ENCODE results near the gene RDH8. TPM values are rescaled to one million over a fixed set of nuclear protein-coding genes. Genes with fewer than 3 reads are reported as not detected.

Gene RDH8
- total and polyA plus RNA-seq, 2 experiments from 2014 or later, result not detected

DNA sequence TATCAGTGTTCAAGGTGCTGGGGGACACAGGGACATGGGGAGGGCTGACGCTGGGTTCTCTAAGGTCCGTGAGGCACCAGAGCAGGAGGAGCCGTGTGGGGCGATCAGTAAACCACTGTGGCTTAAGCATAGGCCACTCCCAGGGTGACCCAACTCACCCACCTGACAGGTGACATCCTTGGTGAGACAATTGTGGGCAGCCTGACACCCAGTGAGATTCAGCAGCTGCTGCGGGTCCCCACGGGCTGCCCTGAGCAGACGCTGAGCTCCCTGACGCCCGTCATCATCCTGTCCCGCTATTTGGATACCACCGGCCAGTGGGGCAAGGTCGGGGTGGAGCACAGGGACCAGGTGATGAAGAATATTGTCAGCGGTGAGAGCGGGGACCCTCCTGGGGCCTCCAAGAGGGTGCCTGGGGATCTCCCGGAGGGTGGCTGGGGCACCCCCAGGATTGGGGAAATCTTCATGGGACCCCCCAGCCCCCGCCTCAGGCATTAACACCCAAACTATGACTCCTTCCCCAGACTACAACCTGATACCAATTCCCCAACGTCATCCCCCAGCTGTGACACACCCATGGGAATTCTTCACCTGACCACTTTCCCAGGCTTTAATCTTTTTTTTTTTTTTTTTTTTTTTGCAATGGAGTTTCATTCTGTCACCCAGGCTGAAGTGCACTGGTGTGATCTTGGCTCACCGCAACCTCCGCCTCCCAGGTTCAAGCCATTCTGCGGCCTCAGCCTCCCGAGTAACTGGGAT lies 39.5 kb downstream of the RDH8 start:
- Histone ChIP-seq H2AFZ (no peak overlapping the region), H3K79me2 (no peaks in the 10 kb centered on the region), H3K4me2 (no peak overlapping the region), H3K27ac (no peak overlapping the region), H3K9me2 (replicated peaks; ENCODE audit: insufficient read depth) (no peaks in the 10 kb centered on the region), H3K4me1 (ENCODE audit: insufficient read depth) (no peaks in the 10 kb centered on the region), H3K4me3 (no peak overlapping the region), H4K20me1 (ENCODE audit: insufficient read depth, poor library complexity, severe bottlenecking) (no peaks in the 10 kb centered on the region), H3K27me3 (no peaks in the 10 kb centered on the region), H3K36me3 (replicated peaks; ENCODE audit: insufficient read depth, low read depth) (no peaks in the 10 kb centered on the region), H3K9me3 (ENCODE audit: low read depth) (no peaks in the 10 kb centered on the region)
- DNase-seq (ENCODE audit: low spot score), result no peak
- 84% methylated on average over 16 of the region's 21 CpGs for WGBS (ENCODE audit: low lambda C conversion rate, missing lambda C conversion rate)
- TF ChIP-seq EZH2phosphoT487 (IDR thresholded peaks at IDR 0.05; ENCODE audit: low read depth, severe bottlenecking, unreplicated experiment) (no peak), EZH2 (IDR thresholded peaks at IDR 0.05; ENCODE audit: borderline replicate concordance) (no peak)
- TF ChIP-seq, protein P1, sequence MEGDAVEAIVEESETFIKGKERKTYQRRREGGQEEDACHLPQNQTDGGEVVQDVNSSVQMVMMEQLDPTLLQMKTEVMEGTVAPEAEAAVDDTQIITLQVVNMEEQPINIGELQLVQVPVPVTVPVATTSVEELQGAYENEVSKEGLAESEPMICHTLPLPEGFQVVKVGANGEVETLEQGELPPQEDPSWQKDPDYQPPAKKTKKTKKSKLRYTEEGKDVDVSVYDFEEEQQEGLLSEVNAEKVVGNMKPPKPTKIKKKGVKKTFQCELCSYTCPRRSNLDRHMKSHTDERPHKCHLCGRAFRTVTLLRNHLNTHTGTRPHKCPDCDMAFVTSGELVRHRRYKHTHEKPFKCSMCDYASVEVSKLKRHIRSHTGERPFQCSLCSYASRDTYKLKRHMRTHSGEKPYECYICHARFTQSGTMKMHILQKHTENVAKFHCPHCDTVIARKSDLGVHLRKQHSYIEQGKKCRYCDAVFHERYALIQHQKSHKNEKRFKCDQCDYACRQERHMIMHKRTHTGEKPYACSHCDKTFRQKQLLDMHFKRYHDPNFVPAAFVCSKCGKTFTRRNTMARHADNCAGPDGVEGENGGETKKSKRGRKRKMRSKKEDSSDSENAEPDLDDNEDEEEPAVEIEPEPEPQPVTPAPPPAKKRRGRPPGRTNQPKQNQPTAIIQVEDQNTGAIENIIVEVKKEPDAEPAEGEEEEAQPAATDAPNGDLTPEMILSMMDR (IDR thresholded peaks at IDR 0.05; ENCODE audit: poor library complexity), result no peak

DNA sequence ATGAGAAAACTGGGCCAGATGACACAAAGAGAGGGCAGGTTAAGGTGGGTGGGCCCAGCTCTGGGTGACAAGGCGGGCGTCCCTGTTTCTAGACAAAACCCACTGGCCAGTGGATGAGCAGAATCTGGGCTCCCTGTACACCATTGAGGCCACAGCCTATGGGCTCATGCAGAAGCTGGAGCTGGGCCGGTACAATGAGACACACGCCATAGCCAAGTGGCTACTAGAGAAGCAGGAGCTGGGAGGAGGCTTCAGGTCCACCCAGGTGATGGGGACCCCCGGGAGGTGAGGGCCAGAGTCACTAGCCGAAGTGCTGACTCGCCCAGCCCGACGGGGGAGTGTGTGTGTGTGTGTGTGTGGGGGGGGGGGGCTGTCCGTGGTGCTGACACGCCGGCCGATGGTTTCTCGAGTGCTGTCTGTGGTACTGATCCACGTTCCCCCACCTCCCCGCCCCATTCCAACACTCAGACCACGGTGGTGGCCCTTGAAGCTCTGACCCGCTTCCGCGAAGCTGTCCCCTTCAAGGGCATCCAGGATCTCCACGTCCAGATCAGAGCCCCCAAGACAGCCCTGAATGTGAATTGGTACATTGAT lies 48.5 kb downstream of the RDH8 start:
- H2AFZ ChIP-seq, result no peak overlapping the region
- H3K9me2 ChIP-seq (replicated peaks; ENCODE audit: insufficient read depth), result no peaks in the 10 kb centered on the region
- H3K4me2 ChIP-seq, result no peak overlapping the region
- WGBS (ENCODE audit: low lambda C conversion rate, missing lambda C conversion rate), result 47% methylated on average over 12 of the region's 21 CpGs
- no peaks in the 10 kb centered on the region for H3K79me2 ChIP-seq
- H3K27ac ChIP-seq, result no peak overlapping the region
- H3K4me1 ChIP-seq (ENCODE audit: insufficient read depth), result no peaks in the 10 kb centered on the region
- H3K4me3 ChIP-seq, result no peak overlapping the region
- DNase-seq (ENCODE audit: low spot score), result no peak
- no peaks in the 10 kb centered on the region for H3K36me3 ChIP-seq (replicated peaks; ENCODE audit: insufficient read depth, low read depth)
- no peaks in the 10 kb centered on the region for H3K9me3 ChIP-seq (ENCODE audit: low read depth)
- peaks cover 4% of the 10 kb centered on the region for H3K27me3 ChIP-seq
- H4K20me1 ChIP-seq (ENCODE audit: insufficient read depth, poor library complexity, severe bottlenecking), result no peaks in the 10 kb centered on the region
- TF ChIP-seq, protein P1 (IDR thresholded peaks at IDR 0.05; ENCODE audit: poor library complexity), result no peak
- TF ChIP-seq EZH2 (IDR thresholded peaks at IDR 0.05; ENCODE audit: borderline replicate concordance) (no peak), EZH2phosphoT487 (IDR thresholded peaks at IDR 0.05; ENCODE audit: low read depth, severe bottlenecking, unreplicated experiment) (no peak)

DNA sequence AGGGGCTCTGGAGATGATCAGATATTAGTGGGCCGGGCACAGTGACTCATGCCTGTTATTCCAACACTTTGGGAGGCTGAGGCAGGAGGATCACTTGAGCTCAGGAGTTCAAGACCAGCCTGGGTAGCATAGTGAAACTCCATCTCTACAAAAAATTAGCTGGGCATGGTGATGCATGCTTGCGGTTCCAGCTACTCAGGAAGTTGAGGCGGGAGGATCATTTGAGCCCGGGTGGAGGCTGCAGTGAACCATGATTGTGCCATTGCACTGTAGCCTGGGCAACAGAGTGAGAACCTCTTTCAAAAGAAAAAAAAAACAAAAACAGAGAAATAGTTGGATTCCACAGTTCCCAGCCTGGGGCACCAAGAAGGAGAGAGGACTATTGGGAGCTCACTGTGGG lies 54.9 kb downstream of the RDH8 start:
- H4K20me1 ChIP-seq (ENCODE audit: insufficient read depth, poor library complexity, severe bottlenecking), result no peaks in the 10 kb centered on the region
- H3K36me3 ChIP-seq (replicated peaks; ENCODE audit: insufficient read depth, low read depth), result no peaks in the 10 kb centered on the region
- no peak overlapping the region for H3K27ac ChIP-seq
- no peak overlapping the region for H3K4me2 ChIP-seq
- no peaks in the 10 kb centered on the region for H3K4me1 ChIP-seq (ENCODE audit: insufficient read depth)
- no peak for DNase-seq (ENCODE audit: low spot score)
- H3K27me3 ChIP-seq, result peaks cover 4% of the 10 kb centered on the region
- no peak for TF ChIP-seq EZH2 (IDR thresholded peaks at IDR 0.05; ENCODE audit: borderline replicate concordance)
- 91% methylated on average over 4 of the region's 4 CpGs for WGBS (ENCODE audit: low lambda C conversion rate, missing lambda C conversion rate)
- H3K4me3 ChIP-seq, result no peak overlapping the region
- no peaks in the 10 kb centered on the region for H3K9me3 ChIP-seq (ENCODE audit: low read depth)
- no peak overlapping the region for H2AFZ ChIP-seq
- H3K9me2 ChIP-seq (replicated peaks; ENCODE audit: insufficient read depth), result no peaks in the 10 kb centered on the region
- H3K79me2 ChIP-seq, result no peaks in the 10 kb centered on the region

DNA sequence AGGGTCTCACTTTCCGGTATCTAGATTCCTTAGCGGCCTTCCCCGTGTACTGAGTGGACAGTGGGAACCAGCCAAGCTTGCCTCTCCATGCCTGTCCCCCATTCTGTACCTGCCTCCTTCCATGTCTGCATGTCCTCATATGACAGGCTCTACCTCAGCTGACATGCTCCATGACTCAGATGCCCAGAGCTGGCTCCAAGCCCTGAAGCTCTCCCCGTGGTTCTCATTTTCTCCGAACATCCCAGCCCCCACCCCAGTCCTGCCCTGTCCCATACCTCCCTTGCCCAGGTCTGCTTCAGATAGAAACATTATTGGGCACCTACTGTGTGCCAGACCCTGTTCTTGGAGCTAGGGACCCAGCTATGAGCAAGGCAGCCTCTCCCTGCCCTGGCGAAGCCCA lies 55.8 kb downstream of the RDH8 start:
- Histone ChIP-seq H3K27ac (no peak overlapping the region), H3K4me2 (no peak overlapping the region)
- TF ChIP-seq, protein P1 (IDR thresholded peaks at IDR 0.05; ENCODE audit: poor library complexity), result no peak
- TF ChIP-seq EZH2phosphoT487 (IDR thresholded peaks at IDR 0.05; ENCODE audit: low read depth, severe bottlenecking, unreplicated experiment), result no peak
- no peak for TF ChIP-seq EZH2 (IDR thresholded peaks at IDR 0.05; ENCODE audit: borderline replicate concordance)

More for the DNA sequence above, 55.8 kb downstream of the RDH8 start:
- Histone ChIP-seq H3K36me3 (replicated peaks; ENCODE audit: insufficient read depth, low read depth) (no peaks in the 10 kb centered on the region), H4K20me1 (ENCODE audit: insufficient read depth, poor library complexity, severe bottlenecking) (no peaks in the 10 kb centered on the region), H3K9me2 (replicated peaks; ENCODE audit: insufficient read depth) (no peaks in the 10 kb centered on the region), H3K9me3 (ENCODE audit: low read depth) (no peaks in the 10 kb centered on the region), H3K79me2 (no peaks in the 10 kb centered on the region), H2AFZ (no peak overlapping the region), H3K27me3 (no peaks in the 10 kb centered on the region), H3K4me3 (no peak overlapping the region), H3K4me1 (ENCODE audit: insufficient read depth) (no peaks in the 10 kb centered on the region)
- WGBS (ENCODE audit: low lambda C conversion rate, missing lambda C conversion rate), result 73% methylated on average over 6 of the region's 6 CpGs
- no peak for DNase-seq (ENCODE audit: low spot score)
